Motor neuron (in vitro differentiated cells): ENCODE data around the gene TMEM135. TPM values are rescaled to one million over a fixed set of nuclear protein-coding genes. Genes with fewer than 3 reads are reported as not detected.
A peak's percentile ranks its signal among the peaks of the same experiment; 100 is the strongest.
"Not testable (repeated sequence)": the region's sequence is repeated elsewhere in the genome, so short reads cannot be mapped to it uniquely, and the experiment has no call there.

Experiments used
- ATAC-seq, 8 experiments: fragments of 200-7000 bp; cut with Tn5 transposase; replicated peaks in 6 of 8; 2 replicates each; pipeline ENCODE4 v1.8.0; 2021; ENCODE audit warnings: mild to moderate bottlenecking in 8 of 8, moderate library complexity in 8 of 8
- H3K27ac ChIP-seq, 2 donors: fragments of 250-450 bp; sonication (Bioruptor Pico); 2 replicates each; pipeline ENCODE4 v1.9.0; 2021; ENCODE audit warnings: antibody characterized with exemption in 2 of 2, mild to moderate bottlenecking in 2 of 2, moderate library complexity in 1 of 2
- H3K4me1 ChIP-seq, 2 donors: fragments of 250-450 bp; sonication (Bioruptor Pico); replicated peaks in 1 of 2; 2 replicates each; pipeline ENCODE4 v1.6.1; 2021; ENCODE audit warnings: antibody characterized with exemption in 2 of 2, mild to moderate bottlenecking in 2 of 2, moderate library complexity in 1 of 2
- H3K4me3 ChIP-seq, 5 donors: fragments of 250-450 bp; sonication (Bioruptor Pico); 2 replicates each; pipeline ENCODE4 v1.9.0; 2021; ENCODE audit warnings: antibody characterized with exemption in 5 of 5, mild to moderate bottlenecking in 5 of 5, moderate library complexity in 4 of 5
- WGBS, 10 experiments: fragments of 450-650 bp; shearing (Covaris generic); methylation state at CpG; one replicate each; pipeline ENCODE4 v1.0.0; 2022; 5-methylcytosine and 5-hydroxymethylcytosine counted together
- in situ Hi-C, 9 experiments: fragments of 400-800 bp; cut with MboI; loops; one replicate each; pipeline ENCODE4 v1.15.0; 2021; ENCODE audit warnings: low sequenced_read_pairs in 9 of 9, low pct_unique_long_range_greater_than_20kb in 2 of 9; ENCODE audit not compliant: unreplicated experiment in 9 of 9
- total RNA-seq, 8 experiments: library from RNA; unstranded; fragments of 300-600 nt; gene quantifications; 2 replicates each; pipeline versions ENCODE4 v1.2.3 to v1.2.4, GENCODE V29; 2022

Gene TMEM135
- total RNA-seq, 8 experiments from 2014 or later: 12.5 to 38.9 (median 21.8) TPM

GRCh38 chr11:87275176-87275575 is 237.4 kb downstream of the TMEM135 start:
- ATAC-seq: no peak
- no peak overlapping the region for H3K27ac ChIP-seq
- in situ Hi-C loops: loop anchor here in 5 of 9 experiments (25.0 kb wide), 2 partner anchors 288 to 338 kb away; no protein-coding TSS in a partner anchor
- H3K4me3 ChIP-seq: no peak overlapping the region
- H3K4me1 ChIP-seq: no peaks in the 10 kb centered on the region
- WGBS, 10 experiments: 13 to 100% (median 92%) methylated on average over 1 of the region's 1 CpG; no CpG with 5 or more reads in 1 of the 10 experiments

GRCh38 chr11:87280143-87280542 is 242.4 kb downstream of the TMEM135 start:
- Histone ChIP-seq H3K4me3 (no peak overlapping the region), H3K27ac (no peak overlapping the region), H3K4me1 (no peaks in the 10 kb centered on the region)
- no peak for ATAC-seq
- in situ Hi-C loops: loop anchor here in 5 of 9 experiments (25.0 kb wide), 2 partner anchors 293 to 343 kb away; no protein-coding TSS in a partner anchor
- WGBS, 10 experiments: 50 to 100% (median 58%) methylated on average over 2 of the region's 2 CpGs; no CpG with 5 or more reads in 1 of the 10 experiments

- WGBS, 10 experiments: 44 to 100% (median 94%) methylated on average over 2 to 3 of the region's 3 CpGs; no CpG with 5 or more reads in 1 of the 10 experiments
- H3K4me3 ChIP-seq: no peak overlapping the region
- H3K4me1 ChIP-seq: no peaks in the 10 kb centered on the region
- no peak overlapping the region for H3K27ac ChIP-seq
- ATAC-seq: peak in 3 of 8 experiments; percentile 27 to 85 (median 70)
- in situ Hi-C loops: loop anchor here in 5 of 9 experiments (25.0 kb wide), 2 partner anchors 294 to 344 kb away; no protein-coding TSS in a partner anchor
Observed at GRCh38 chr11:87281496-87281895, 243.8 kb downstream of the TMEM135 start.

GRCh38 chr11:87284306-87284705 is 246.6 kb downstream of the TMEM135 start:
- H3K27ac ChIP-seq: no peak overlapping the region
- in situ Hi-C loops: loop anchor here in 5 of 9 experiments (25.0 kb wide), 2 partner anchors 297 to 347 kb away; no protein-coding TSS in a partner anchor
- no peaks in the 10 kb centered on the region for H3K4me1 ChIP-seq
- no peak for ATAC-seq
- H3K4me3 ChIP-seq: no peak overlapping the region
- 13 to 83% (median 67%) methylated on average over 1 to 2 of the region's 2 CpGs; no CpG with 5 or more reads in 2 of the 10 experiments for WGBS, 10 experiments

GRCh38 chr11:87285674-87286073 is 247.9 kb downstream of the TMEM135 start:
- not testable (repeated sequence) for ATAC-seq

GRCh38 chr11:87286338-87286737 is 248.6 kb downstream of the TMEM135 start:
- in situ Hi-C loops: loop anchor here in 5 of 9 experiments (25.0 kb wide), 2 partner anchors 299 to 349 kb away; no protein-coding TSS in a partner anchor
- ATAC-seq: no peak
- Histone ChIP-seq H3K4me1 (no peaks in the 10 kb centered on the region), H3K4me3 (no peak overlapping the region), H3K27ac (no peak overlapping the region)
- WGBS, 10 experiments: 95 to 100% methylated on average over 3 to 4 of the region's 17 CpGs; no CpG with 5 or more reads in 8 of the 10 experiments

More at GRCh38 chr11:87285674-87286073, 247.9 kb downstream of the TMEM135 start:
- H3K4me3 ChIP-seq, H3K4me1 ChIP-seq, H3K27ac ChIP-seq: not testable (repeated sequence)
- in situ Hi-C loops: loop anchor here in 5 of 9 experiments (25.0 kb wide), 2 partner anchors 298 to 348 kb away; no protein-coding TSS in a partner anchor
- WGBS, 10 experiments: 0 to 100% (median 78%) methylated on average over 1 to 6 of the region's 7 CpGs; no CpG with 5 or more reads in 6 of the 10 experiments

GRCh38 chr11:87290304-87290922 is 252.7 kb downstream of the TMEM135 start:
- in situ Hi-C loops: loop anchor here in 6 of 9 experiments (10.0 to 25.0 kb wide), 3 partner anchors 303 to 353 kb away; no protein-coding TSS in a partner anchor
- Histone ChIP-seq H3K4me1 (no peaks in the 10 kb centered on the region), H3K27ac (no peak overlapping the region), H3K4me3 (no peak overlapping the region)
- WGBS, 10 experiments: 0 to 32% (median 19%) methylated on average over 2 to 3 of the region's 3 CpGs; no CpG with 5 or more reads in 1 of the 10 experiments
- peak in 3 of 8 experiments; percentile 25 to 54 (median 42) for ATAC-seq

- Histone ChIP-seq H3K27ac (no peak overlapping the region), H3K4me3 (no peak overlapping the region), H3K4me1 (no peaks in the 10 kb centered on the region)
- in situ Hi-C loops: loop anchor here in 6 of 9 experiments (10.0 to 25.0 kb wide), 3 partner anchors 305 to 355 kb away; no protein-coding TSS in a partner anchor
- WGBS, 10 experiments: 9 to 40% (median 20%) methylated on average over 1 of the region's 1 CpG; no CpG with 5 or more reads in 7 of the 10 experiments
- ATAC-seq: no peak
Observed at GRCh38 chr11:87292598-87292997, 254.9 kb downstream of the TMEM135 start.

GRCh38 chr11:87295237-87295636 is 257.5 kb downstream of the TMEM135 start:
- ATAC-seq: no peak
- in situ Hi-C loops: loop anchor here in 6 of 9 experiments (10.0 to 25.0 kb wide), 3 partner anchors 308 to 358 kb away; no protein-coding TSS in a partner anchor
- no peak overlapping the region for H3K27ac ChIP-seq
- WGBS, 10 experiments: 83 to 100% (median 100%) methylated on average over 1 of the region's 1 CpG; no CpG with 5 or more reads in 5 of the 10 experiments
- H3K4me1 ChIP-seq: no peaks in the 10 kb centered on the region
- H3K4me3 ChIP-seq: no peak overlapping the region

GRCh38 chr11:87296627-87297026 is 258.9 kb downstream of the TMEM135 start:
- ATAC-seq: no peak
- in situ Hi-C loops: loop anchor here in 6 of 9 experiments (10.0 to 25.0 kb wide), 3 partner anchors 309 to 359 kb away; no protein-coding TSS in a partner anchor
- WGBS, 10 experiments: 92 to 100% (median 100%) methylated on average over 1 of the region's 1 CpG; no CpG with 5 or more reads in 2 of the 10 experiments
- no peak overlapping the region for H3K27ac ChIP-seq
- H3K4me1 ChIP-seq: peaks cover 0 to 2% of the 10 kb centered on the region in 2 donors
- H3K4me3 ChIP-seq: no peak overlapping the region

- WGBS, 10 experiments: 100% methylated on average over 1 of the region's 1 CpG; no CpG with 5 or more reads in 8 of the 10 experiments
- no peak for ATAC-seq
- Histone ChIP-seq H3K4me3 (no peak overlapping the region), H3K4me1 (peaks cover 3 to 10% of the 10 kb centered on the region in 2 donors), H3K27ac (no peak overlapping the region)
- in situ Hi-C loops: loop anchor here in 6 of 9 experiments (10.0 to 25.0 kb wide), 3 partner anchors 311 to 361 kb away; no protein-coding TSS in a partner anchor
Observed at GRCh38 chr11:87298155-87298554, 260.4 kb downstream of the TMEM135 start.

GRCh38 chr11:87299041-87299481 is 261.3 kb downstream of the TMEM135 start:
- Histone ChIP-seq H3K4me1 (peaks cover 3 to 10% of the 10 kb centered on the region in 2 donors), H3K27ac (no peak overlapping the region), H3K4me3 (no peak overlapping the region)
- WGBS, 10 experiments: 89 to 100% (median 100%) methylated on average over 1 of the region's 1 CpG; no CpG with 5 or more reads in 6 of the 10 experiments
- in situ Hi-C loops: loop anchor here in 6 of 9 experiments (10.0 to 25.0 kb wide), 3 partner anchors 312 to 362 kb away; no protein-coding TSS in a partner anchor
- no peak for ATAC-seq
